HepG2 (cell line): ENCODE measurements around the gene MLYCD. TPM values are rescaled to one million over a fixed set of nuclear protein-coding genes. Genes with fewer than 3 reads are reported as not detected.

ENCODE experiments used
- FIP1L1 ChIP-seq: fragments of 200-400 bp; formaldehyde crosslinking; IDR thresholded peaks from 2 replicates; pipeline ENCODE4 v1.6.1; 2018; ENCODE audit warnings: low read depth, mild to moderate bottlenecking, low read length, moderate library complexity, borderline replicate concordance; ENCODE audit not compliant: insufficient read depth
- IKZF1 ChIP-seq: fragments of 450-650 bp; IDR thresholded peaks from 2 replicates; pipeline ENCODE4 v1.7.1; 2016
- KAT7 ChIP-seq: IDR thresholded peaks from 2 replicates; pipeline ENCODE4 v1.6.1; 2018; ENCODE audit warnings: borderline replicate concordance, missing compliant biosample characterization
- MEF2D ChIP-seq: sonication (generic); formaldehyde crosslinking; IDR thresholded peaks from 2 replicates; pipeline ENCODE4 v1.5.1; 2020; ENCODE audit warnings: mild to moderate bottlenecking, missing genetic modification reagents
- MIER2 ChIP-seq: IDR thresholded peaks from 2 replicates; pipeline ENCODE4 v1.6.1; 2016; ENCODE audit warnings: missing biosample characterization, missing genetic modification reagents
- MXD4 ChIP-seq: IDR thresholded peaks from 2 replicates; pipeline ENCODE4 v1.6.1; 2016; ENCODE audit warnings: mild to moderate bottlenecking, missing biosample characterization, missing genetic modification reagents
- NBN ChIP-seq: fragments of 450-650 bp; conservative IDR thresholded peaks from 2 replicates; pipeline ENCODE4 v1.6.1; 2017
- PAF1 ChIP-seq: IDR thresholded peaks from 2 replicates; pipeline ENCODE4 v1.6.1; 2016; ENCODE audit warnings: missing genetic modification reagents, missing compliant biosample characterization
- PAX8 ChIP-seq: sonication (generic); formaldehyde crosslinking; IDR thresholded peaks from 2 replicates; pipeline ENCODE4 v1.8.0; 2022; ENCODE audit warnings: mild to moderate bottlenecking, missing genetic modification reagents, borderline replicate concordance
- PHF8 ChIP-seq: sonication (generic); formaldehyde crosslinking; IDR thresholded peaks from 2 replicates; pipeline ENCODE4 v1.5.0; 2020; ENCODE audit warnings: missing genetic modification reagents
- RAD51 ChIP-seq: fragments of 450-650 bp; IDR thresholded peaks from 2 replicates; pipeline ENCODE4 v1.6.1; 2016; ENCODE audit warnings: borderline replicate concordance
- SIX4 ChIP-seq: sonication (generic); formaldehyde crosslinking; IDR thresholded peaks from 2 replicates; pipeline ENCODE4 v1.4.0; 2020; ENCODE audit warnings: missing genetic modification reagents
- SMAD1 ChIP-seq: sonication (generic); formaldehyde crosslinking; IDR thresholded peaks from 2 replicates; pipeline ENCODE4 v1.4.0; 2020; ENCODE audit warnings: missing genetic modification reagents, low read depth, mild to moderate bottlenecking, borderline replicate concordance
- SUZ12 ChIP-seq: fragments of 150-350 bp; IDR thresholded peaks from 2 replicates; pipeline ENCODE4 v1.6.1; 2014; ENCODE audit warnings: low read depth, low read length
- U2AF1 ChIP-seq: fragments of 200-400 bp; formaldehyde crosslinking; optimal IDR thresholded peaks from 2 replicates; pipeline ENCODE3; 2017; ENCODE audit warnings: mild to moderate bottlenecking, low read depth, low read length
- ZNF24 ChIP-seq: fragments of 450-650 bp; IDR thresholded peaks from 2 replicates; pipeline ENCODE4 v1.6.1; 2017; ENCODE audit warnings: antibody characterized with exemption, mild to moderate bottlenecking
- ZNF713 ChIP-seq: sonication (generic); formaldehyde crosslinking; IDR thresholded peaks from 2 replicates; pipeline ENCODE4 v1.4.0; 2020; ENCODE audit warnings: mild to moderate bottlenecking, missing genetic modification reagents
- polyA plus RNA-seq, 8 experiments: library from polyadenylated mRNA; depleted of rRNA in 3 of 8; stranded (reverse) in 7 of 8; unstranded in 1 of 8; fragments of >200 nt; fragmentation: Illumina TruSeq in 4 of 8; extraction: Trizol in 4 of 8; gene quantifications; 2 replicates each; pipeline versions ENCODE4 v1.2.1 to v1.2.3, GENCODE V29; 2011 to 2016; ENCODE audit warnings: low read depth in 4 of 8, missing spikeins in 1 of 8, mixed read lengths in 1 of 8; ENCODE audit not compliant: insufficient read depth in 1 of 8
- total RNA-seq, 5 experiments: library from RNA; depleted of rRNA; stranded (reverse); fragments of >200 nt; fragmentation: Illumina TruSeq; extraction: Trizol; gene quantifications; 2 replicates each; pipeline ENCODE4 v1.2.3, GENCODE V29; 2016; ENCODE audit warnings: low read depth in 1 of 5
- TF ChIP-seq, protein P1 (sequence below): sonication (generic); formaldehyde crosslinking; IDR thresholded peaks from 2 replicates; pipeline ENCODE4 v1.4.0; 2020; ENCODE audit warnings: missing genetic modification reagents, mild to moderate bottlenecking, borderline replicate concordance
- TF ChIP-seq, protein P2 (sequence below): sonication (generic); formaldehyde crosslinking; IDR thresholded peaks from 2 replicates; pipeline ENCODE4 v1.5.0; 2020; ENCODE audit warnings: missing genetic modification reagents
- TF ChIP-seq, protein P3 (sequence below): IDR thresholded peaks from 2 replicates; pipeline ENCODE4 v1.6.1; 2016
- TF ChIP-seq, protein P4 (sequence below): sonication (generic); formaldehyde crosslinking; IDR thresholded peaks from 2 replicates; pipeline ENCODE4 v1.4.0; 2020; ENCODE audit warnings: missing genetic modification reagents, mild to moderate bottlenecking, borderline replicate concordance
- TF ChIP-seq, protein P5 (sequence below): sonication (generic); formaldehyde crosslinking; IDR thresholded peaks from 2 replicates; pipeline ENCODE4 v1.8.1; 2023; ENCODE audit warnings: missing genetic modification reagents, inconsistent platforms, borderline replicate concordance

Gene MLYCD
- total and polyA plus RNA-seq, 2 of the 13 experiments (the other 11 are each of a cell fraction or from before 2014, with no cell fraction given) = 1.8 to 4.0 TPM

DNA sequence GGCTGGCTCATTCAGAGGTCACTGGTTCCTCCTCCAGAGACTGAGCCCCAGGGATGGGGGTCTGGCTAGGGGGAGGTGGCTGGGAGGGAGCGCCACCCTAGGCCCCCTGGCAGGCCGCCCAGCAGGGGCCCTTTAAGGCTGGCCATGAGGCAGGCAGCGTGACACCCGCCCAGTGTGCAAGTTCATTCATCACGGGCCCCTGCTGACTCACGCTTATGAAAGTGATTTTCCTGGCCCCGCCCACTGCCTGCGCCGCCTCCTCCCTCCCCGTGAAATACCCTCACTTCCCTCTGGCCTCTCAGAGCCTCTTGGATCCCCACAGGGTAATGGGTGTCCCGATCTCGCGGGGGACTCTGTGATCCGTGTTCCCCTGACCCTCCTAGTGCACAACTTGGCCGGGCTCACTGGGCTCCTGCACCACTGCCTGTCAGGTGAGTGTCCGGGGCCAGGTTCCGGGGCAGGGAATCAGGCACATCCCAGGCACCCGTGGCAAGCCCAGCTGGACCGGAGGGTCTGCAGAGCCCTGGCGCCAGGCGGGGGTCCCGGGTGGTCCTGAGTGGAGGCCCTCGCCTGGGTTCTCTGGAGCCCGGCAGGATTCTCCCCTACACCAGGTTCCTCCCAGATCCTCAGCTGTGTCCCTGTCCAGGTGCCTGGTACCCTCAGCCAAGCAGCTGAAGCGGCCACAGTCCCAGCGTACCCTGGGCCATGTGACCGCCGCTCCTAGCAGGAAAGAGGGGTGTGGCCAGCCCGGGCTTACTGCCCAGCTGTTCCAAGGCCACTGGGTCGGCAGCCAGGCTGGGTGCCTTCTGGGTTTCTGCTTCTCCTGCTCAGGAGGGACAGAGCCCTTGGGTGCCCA, 54.3 kb downstream of the MLYCD start, which contains the start of gene OSGIN1 (continued):
- TF ChIP-seq, protein P1, sequence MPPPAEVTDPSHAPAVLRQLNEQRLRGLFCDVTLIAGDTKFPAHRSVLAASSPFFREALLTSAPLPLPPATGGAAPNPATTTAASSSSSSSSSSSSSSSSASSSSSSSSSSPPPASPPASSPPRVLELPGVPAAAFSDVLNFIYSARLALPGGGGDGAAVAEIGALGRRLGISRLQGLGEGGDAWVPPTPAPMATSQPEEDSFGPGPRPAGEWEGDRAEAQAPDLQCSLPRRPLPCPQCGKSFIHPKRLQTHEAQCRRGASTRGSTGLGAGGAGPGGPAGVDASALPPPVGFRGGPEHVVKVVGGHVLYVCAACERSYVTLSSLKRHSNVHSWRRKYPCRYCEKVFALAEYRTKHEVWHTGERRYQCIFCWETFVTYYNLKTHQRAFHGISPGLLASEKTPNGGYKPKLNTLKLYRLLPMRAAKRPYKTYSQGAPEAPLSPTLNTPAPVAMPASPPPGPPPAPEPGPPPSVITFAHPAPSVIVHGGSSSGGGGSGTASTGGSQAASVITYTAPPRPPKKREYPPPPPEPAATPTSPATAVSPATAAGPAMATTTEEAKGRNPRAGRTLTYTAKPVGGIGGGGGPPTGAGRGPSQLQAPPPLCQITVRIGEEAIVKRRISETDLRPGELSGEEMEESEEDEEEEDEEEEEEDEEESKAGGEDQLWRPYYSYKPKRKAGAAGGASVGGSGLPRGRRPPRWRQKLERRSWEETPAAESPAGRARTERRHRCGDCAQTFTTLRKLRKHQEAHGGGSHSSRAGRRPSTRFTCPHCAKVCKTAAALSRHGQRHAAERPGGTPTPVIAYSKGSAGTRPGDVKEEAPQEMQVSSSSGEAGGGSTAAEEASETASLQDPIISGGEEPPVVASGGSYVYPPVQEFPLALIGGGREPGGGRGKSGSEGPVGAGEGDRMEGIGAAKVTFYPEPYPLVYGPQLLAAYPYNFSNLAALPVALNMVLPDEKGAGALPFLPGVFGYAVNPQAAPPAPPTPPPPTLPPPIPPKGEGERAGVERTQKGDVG (CRISPR knock-in tag) = no peak
- TF ChIP-seq, protein P2, sequence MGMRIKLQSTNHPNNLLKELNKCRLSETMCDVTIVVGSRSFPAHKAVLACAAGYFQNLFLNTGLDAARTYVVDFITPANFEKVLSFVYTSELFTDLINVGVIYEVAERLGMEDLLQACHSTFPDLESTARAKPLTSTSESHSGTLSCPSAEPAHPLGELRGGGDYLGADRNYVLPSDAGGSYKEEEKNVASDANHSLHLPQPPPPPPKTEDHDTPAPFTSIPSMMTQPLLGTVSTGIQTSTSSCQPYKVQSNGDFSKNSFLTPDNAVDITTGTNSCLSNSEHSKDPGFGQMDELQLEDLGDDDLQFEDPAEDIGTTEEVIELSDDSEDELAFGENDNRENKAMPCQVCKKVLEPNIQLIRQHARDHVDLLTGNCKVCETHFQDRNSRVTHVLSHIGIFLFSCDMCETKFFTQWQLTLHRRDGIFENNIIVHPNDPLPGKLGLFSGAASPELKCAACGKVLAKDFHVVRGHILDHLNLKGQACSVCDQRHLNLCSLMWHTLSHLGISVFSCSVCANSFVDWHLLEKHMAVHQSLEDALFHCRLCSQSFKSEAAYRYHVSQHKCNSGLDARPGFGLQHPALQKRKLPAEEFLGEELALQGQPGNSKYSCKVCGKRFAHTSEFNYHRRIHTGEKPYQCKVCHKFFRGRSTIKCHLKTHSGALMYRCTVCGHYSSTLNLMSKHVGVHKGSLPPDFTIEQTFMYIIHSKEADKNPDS (CRISPR knock-in tag) = peak; percentile 92; the same call in 1 of the 2 replicates
- TF ChIP-seq, protein P3, sequence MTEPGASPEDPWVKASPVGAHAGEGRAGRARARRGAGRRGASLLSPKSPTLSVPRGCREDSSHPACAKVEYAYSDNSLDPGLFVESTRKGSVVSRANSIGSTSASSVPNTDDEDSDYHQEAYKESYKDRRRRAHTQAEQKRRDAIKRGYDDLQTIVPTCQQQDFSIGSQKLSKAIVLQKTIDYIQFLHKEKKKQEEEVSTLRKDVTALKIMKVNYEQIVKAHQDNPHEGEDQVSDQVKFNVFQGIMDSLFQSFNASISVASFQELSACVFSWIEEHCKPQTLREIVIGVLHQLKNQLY (CRISPR knock-in tag) = peak; percentile 91
- no peak for TF ChIP-seq FIP1L1
- TF ChIP-seq PHF8 (CRISPR knock-in tag) = peak; percentile 78
- 0 out of 2 replicates have a peak, but pooled peaks have one; percentile 46 for TF ChIP-seq ZNF713 (CRISPR knock-in tag)
- no peak for TF ChIP-seq IKZF1
- TF ChIP-seq, protein P4, sequence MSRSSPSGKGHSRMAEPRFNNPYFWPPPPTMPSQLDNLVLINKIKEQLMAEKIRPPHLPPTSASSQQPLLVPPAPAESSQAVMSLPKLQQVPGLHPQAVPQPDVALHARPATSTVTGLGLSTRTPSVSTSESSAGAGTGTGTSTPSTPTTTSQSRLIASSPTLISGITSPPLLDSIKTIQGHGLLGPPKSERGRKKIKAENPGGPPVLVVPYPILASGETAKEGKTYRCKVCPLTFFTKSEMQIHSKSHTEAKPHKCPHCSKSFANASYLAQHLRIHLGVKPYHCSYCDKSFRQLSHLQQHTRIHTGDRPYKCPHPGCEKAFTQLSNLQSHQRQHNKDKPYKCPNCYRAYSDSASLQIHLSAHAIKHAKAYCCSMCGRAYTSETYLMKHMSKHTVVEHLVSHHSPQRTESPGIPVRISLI (CRISPR knock-in tag) = no peak
- peak; percentile 84 for TF ChIP-seq MXD4 (CRISPR knock-in tag)
- TF ChIP-seq KAT7 (CRISPR knock-in tag) = no peak; the same call in 1 of the 2 replicates
- TF ChIP-seq MEF2D = peak; percentile 83
- no peak for TF ChIP-seq SUZ12
- TF ChIP-seq ZNF24 = no peak
- TF ChIP-seq MIER2 (CRISPR knock-in tag) = peak; percentile 67
- TF ChIP-seq U2AF1 = no peak
- TF ChIP-seq RAD51 = no peak
- TF ChIP-seq PAF1 = no peak
- 0 out of 2 replicates have a peak, but pooled peaks have one; percentile 61 for TF ChIP-seq SMAD1 (CRISPR knock-in tag)
- 0 out of 2 replicates have a peak, but pooled peaks have one; percentile 13 for TF ChIP-seq SIX4
- no peak for TF ChIP-seq PAX8 (CRISPR knock-in tag)
- no peak for TF ChIP-seq NBN
- TF ChIP-seq, protein P5, sequence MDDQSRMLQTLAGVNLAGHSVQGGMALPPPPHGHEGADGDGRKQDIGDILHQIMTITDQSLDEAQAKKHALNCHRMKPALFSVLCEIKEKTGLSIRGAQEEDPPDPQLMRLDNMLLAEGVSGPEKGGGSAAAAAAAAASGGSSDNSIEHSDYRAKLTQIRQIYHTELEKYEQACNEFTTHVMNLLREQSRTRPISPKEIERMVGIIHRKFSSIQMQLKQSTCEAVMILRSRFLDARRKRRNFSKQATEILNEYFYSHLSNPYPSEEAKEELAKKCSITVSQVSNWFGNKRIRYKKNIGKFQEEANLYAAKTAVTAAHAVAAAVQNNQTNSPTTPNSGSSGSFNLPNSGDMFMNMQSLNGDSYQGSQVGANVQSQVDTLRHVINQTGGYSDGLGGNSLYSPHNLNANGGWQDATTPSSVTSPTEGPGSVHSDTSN (CRISPR knock-in tag) = 0 out of 2 replicates have a peak, but pooled peaks have one; percentile 53
